ENCODE results near the gene FAM53A. TPM values are rescaled to one million over a fixed set of nuclear protein-coding genes. Genes with fewer than 3 reads are reported as not detected.

FAM53A gene
- total RNA-seq, 1 donor from 2014 or later, result 1.8 TPM

DNA sequence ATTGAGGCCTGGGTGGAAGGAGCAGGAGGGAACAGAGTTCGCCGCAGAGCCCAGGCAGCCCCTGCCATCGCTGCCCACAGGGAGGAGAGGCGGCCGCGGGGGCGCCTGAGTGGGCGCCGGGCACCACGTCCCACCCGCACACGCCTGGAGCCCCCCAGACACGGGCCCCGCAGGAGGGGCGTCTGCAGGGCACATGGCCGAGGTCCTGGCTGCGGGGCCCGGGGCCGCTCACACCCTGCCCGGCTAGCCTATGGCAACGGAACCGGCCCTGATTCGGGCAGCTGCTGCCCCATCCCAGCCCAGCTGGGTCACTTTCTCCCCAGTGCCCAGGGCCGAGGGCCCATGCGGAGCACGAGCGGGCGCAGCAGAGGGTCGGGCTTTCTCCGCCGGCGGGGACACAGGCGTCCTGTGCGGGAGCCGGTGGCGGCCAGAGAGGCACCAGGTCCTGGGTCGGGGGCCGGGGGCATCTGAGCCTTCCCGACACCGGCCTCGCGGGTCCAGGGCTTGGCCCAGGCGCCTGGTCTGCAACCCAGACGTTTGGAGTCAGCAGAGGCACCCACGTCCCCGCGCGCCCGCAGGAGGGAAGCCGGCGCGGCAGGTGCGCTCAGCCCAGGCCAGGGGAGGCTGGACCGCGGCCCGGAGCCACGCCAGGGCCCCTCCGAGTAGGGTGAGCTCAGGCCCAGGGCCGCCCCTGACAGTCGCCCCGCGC, 91.2 kb downstream of the FAM53A start:
- Mint-ChIP-seq H3K4me3 (ENCODE audit: unreplicated experiment) (no peak overlapping the region), H3K9me3 (ENCODE audit: unreplicated experiment) (no peaks in the 10 kb centered on the region), H3K36me3 (ENCODE audit: low read depth, unreplicated experiment) (peaks cover 3% of the 10 kb centered on the region), H3K4me1 (ENCODE audit: unreplicated experiment) (no peaks in the 10 kb centered on the region), H3K27ac (ENCODE audit: unreplicated experiment) (no peak overlapping the region), H3K27me3 (ENCODE audit: unreplicated experiment) (peaks cover 5% of the 10 kb centered on the region)
- DNase-seq (ENCODE audit: low spot score), result no peak
- TF ChIP-seq, protein P1, sequence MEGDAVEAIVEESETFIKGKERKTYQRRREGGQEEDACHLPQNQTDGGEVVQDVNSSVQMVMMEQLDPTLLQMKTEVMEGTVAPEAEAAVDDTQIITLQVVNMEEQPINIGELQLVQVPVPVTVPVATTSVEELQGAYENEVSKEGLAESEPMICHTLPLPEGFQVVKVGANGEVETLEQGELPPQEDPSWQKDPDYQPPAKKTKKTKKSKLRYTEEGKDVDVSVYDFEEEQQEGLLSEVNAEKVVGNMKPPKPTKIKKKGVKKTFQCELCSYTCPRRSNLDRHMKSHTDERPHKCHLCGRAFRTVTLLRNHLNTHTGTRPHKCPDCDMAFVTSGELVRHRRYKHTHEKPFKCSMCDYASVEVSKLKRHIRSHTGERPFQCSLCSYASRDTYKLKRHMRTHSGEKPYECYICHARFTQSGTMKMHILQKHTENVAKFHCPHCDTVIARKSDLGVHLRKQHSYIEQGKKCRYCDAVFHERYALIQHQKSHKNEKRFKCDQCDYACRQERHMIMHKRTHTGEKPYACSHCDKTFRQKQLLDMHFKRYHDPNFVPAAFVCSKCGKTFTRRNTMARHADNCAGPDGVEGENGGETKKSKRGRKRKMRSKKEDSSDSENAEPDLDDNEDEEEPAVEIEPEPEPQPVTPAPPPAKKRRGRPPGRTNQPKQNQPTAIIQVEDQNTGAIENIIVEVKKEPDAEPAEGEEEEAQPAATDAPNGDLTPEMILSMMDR (IDR thresholded peaks at IDR 0.05; ENCODE audit: unreplicated experiment), result no peak

DNA sequence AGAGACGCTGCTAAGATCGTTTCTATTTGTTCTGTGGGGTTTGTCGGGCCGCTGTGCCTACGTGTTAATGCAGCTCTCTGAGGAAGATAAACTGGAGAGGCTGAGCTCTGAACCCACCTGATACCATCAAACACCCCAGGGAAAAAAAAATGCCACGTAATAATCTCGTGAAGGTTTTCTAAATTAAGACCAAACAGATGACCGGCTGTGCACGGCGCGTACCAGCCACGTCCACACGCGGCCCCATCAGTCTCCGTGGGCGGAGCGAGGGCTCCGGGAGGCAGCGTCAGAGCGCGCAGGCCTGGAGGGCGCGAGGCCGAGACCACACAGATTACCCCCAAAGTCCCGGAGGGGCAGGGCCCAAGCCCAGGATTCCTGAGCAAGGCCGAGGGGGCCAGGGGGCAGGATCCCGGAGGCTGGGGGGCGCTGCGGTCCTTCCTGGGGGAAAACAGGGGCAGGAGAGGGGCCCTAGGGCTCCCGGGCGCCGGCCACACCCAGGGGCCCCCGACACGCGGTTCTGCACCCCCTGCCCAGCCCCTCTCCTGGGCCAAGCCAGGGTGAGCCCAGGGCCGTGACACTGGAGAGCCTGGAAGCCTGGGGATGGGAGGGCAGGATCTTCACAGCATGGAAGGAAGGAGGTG, 91.9 kb downstream of the FAM53A start:
- no peak for DNase-seq (ENCODE audit: low spot score)
- H3K36me3 Mint-ChIP-seq (ENCODE audit: low read depth, unreplicated experiment), result peaks cover 3% of the 10 kb centered on the region

DNA sequence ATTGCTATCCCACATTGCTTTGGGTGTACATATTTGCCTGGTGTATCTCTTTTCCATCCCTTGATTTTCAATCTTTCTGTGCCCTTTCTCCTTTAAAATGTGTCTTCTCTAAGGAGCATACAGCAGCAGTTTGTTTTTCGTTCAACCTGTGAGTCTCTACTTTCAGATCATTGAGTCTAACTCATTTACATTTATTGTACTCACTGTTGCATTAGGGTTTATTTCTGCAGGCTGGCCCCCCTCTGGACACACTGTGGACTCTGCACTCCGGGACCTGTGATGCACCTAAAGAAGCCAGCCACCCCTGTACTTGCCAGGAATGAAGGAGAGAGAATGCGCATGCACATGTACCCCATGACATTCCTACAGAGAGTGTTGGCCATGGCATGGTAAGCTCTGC, 93.0 kb downstream of the FAM53A start:
- no peak overlapping the region for H3K27ac Mint-ChIP-seq (ENCODE audit: unreplicated experiment)

More for the DNA sequence above, 91.9 kb downstream of the FAM53A start:
- H3K27me3 Mint-ChIP-seq (ENCODE audit: unreplicated experiment), result peaks cover 5% of the 10 kb centered on the region
- H3K4me3 Mint-ChIP-seq (ENCODE audit: unreplicated experiment), result no peak overlapping the region
- H3K27ac Mint-ChIP-seq (ENCODE audit: unreplicated experiment), result no peak overlapping the region
- no peaks in the 10 kb centered on the region for H3K4me1 Mint-ChIP-seq (ENCODE audit: unreplicated experiment)
- H3K9me3 Mint-ChIP-seq (ENCODE audit: unreplicated experiment), result no peaks in the 10 kb centered on the region
- TF ChIP-seq, protein P1 (IDR thresholded peaks at IDR 0.05; ENCODE audit: unreplicated experiment), result no peak

DNA sequence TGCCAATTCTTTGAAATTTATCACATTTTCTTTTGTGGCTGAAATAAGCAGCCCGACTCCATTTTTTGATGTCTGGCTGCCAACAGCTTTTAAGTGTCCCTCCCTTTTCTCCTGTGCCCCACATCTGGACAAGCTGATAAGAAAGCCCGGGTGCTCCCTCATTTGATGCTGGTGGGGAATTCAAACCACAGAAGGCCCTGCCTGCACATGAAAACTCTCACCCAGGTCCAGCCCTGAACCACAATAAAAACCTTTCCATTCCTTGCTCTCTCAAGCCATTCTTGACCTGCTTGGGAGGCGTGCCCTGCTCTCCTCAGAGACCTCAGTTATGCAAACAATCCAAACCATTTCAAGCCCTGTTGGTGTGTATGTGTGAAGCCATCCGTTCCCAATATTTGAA, 93.9 kb downstream of the FAM53A start:
- no peaks in the 10 kb centered on the region for H3K9me3 Mint-ChIP-seq (ENCODE audit: unreplicated experiment)
- H3K4me1 Mint-ChIP-seq (ENCODE audit: unreplicated experiment), result no peaks in the 10 kb centered on the region
- DNase-seq (ENCODE audit: low spot score), result no peak
- peaks cover 5% of the 10 kb centered on the region for H3K27me3 Mint-ChIP-seq (ENCODE audit: unreplicated experiment)
- no peak overlapping the region for H3K27ac Mint-ChIP-seq (ENCODE audit: unreplicated experiment)
- peaks cover 3% of the 10 kb centered on the region for H3K36me3 Mint-ChIP-seq (ENCODE audit: low read depth, unreplicated experiment)
- H3K4me3 Mint-ChIP-seq (ENCODE audit: unreplicated experiment), result no peak overlapping the region
- TF ChIP-seq, protein P1 (IDR thresholded peaks at IDR 0.05; ENCODE audit: unreplicated experiment), result no peak

More for the DNA sequence above, 93.0 kb downstream of the FAM53A start:
- TF ChIP-seq, protein P1 (IDR thresholded peaks at IDR 0.05; ENCODE audit: unreplicated experiment), result no peak
- no peak overlapping the region for H3K4me3 Mint-ChIP-seq (ENCODE audit: unreplicated experiment)
- H3K4me1 Mint-ChIP-seq (ENCODE audit: unreplicated experiment), result no peaks in the 10 kb centered on the region
- H3K9me3 Mint-ChIP-seq (ENCODE audit: unreplicated experiment), result no peaks in the 10 kb centered on the region
- DNase-seq (ENCODE audit: low spot score), result no peak
- H3K27me3 Mint-ChIP-seq (ENCODE audit: unreplicated experiment), result peaks cover 5% of the 10 kb centered on the region
- peaks cover 3% of the 10 kb centered on the region for H3K36me3 Mint-ChIP-seq (ENCODE audit: low read depth, unreplicated experiment)

Other genes starting within 250 kb of the FAM53A start
- 33.2 TPM for gene SLBP, start 28.0 kb upstream of the FAM53A start, total RNA-seq (ENCODE audit: unreplicated experiment)
- 27.2 TPM for gene TMEM129, start 37.0 kb upstream of the FAM53A start, total RNA-seq (ENCODE audit: unreplicated experiment)
- 42.2 TPM for gene TACC3, start 37.2 kb upstream of the FAM53A start, total RNA-seq (ENCODE audit: unreplicated experiment)
- gene FGFR3, start 109.0 kb upstream of the FAM53A start, total RNA-seq (ENCODE audit: unreplicated experiment), result 1.0 TPM
- gene LETM1, start 171.8 kb upstream of the FAM53A start, total RNA-seq (ENCODE audit: unreplicated experiment), result 37.1 TPM
- gene NSD2, start 187.1 kb upstream of the FAM53A start, total RNA-seq (ENCODE audit: unreplicated experiment), result 93.5 TPM